Muscle of leg (tissue), 11 donors: Measurements from ENCODE around the gene YAF2. TPM values are rescaled to one million over a fixed set of nuclear protein-coding genes. Genes with fewer than 3 reads are reported as not detected.

Source experiments
- DNase-seq: peaks from one replicate; pipeline ENCODE4 v3.0.0; 2013
- H3K27ac ChIP-seq: one replicate; pipeline ENCODE4 v1.5.1; 2013; ENCODE audit warnings: mild to moderate bottlenecking, low read length, control low read depth
- H3K27me3 ChIP-seq: one replicate; pipeline ENCODE4 v1.6.1; 2013; ENCODE audit warnings: low read length; ENCODE audit not compliant: control insufficient read depth, insufficient read depth
- H3K36me3 ChIP-seq: one replicate; pipeline ENCODE4 v1.6.1; 2013; ENCODE audit warnings: low read length; ENCODE audit not compliant: control insufficient read depth, insufficient read depth
- H3K4me1 ChIP-seq: one replicate; pipeline ENCODE4 v1.6.1; 2013; ENCODE audit warnings: low read length; ENCODE audit not compliant: control insufficient read depth, insufficient read depth
- H3K4me3 ChIP-seq: one replicate; pipeline ENCODE4 v1.5.1; 2013; ENCODE audit warnings: low read length, control low read depth
- H3K9me3 ChIP-seq: replicated peaks from 2 replicates; pipeline ENCODE4 v1.6.1; 2013; ENCODE audit warnings: low read depth, low read length; ENCODE audit not compliant: control insufficient read depth
- WGBS: methylation state at CpG from one replicate; pipeline ENCODE4 v1.1.5; 2013; ENCODE audit warnings: missing lambda C conversion rate; ENCODE audit not compliant: insufficient coverage; 5-methylcytosine and 5-hydroxymethylcytosine counted together
- polyA plus RNA-seq, 8 donors: library from polyadenylated mRNA; unstranded; fragments of 120-200 nt; gene quantifications; one replicate each; pipeline versions ENCODE4 v1.2.1 to v1.2.3, GENCODE V29; 2013; ENCODE audit warnings: inconsistent platforms in 1 of 8, low replicate concordance in 1 of 8; ENCODE audit not compliant: insufficient read length in 8 of 8, insufficient read depth in 1 of 8
- total RNA-seq: library from RNA; stranded (reverse); fragments of 120-200 nt; gene quantifications from one replicate; pipeline ENCODE4 v1.2.4, GENCODE V29; 2013

The YAF2 gene
- total and polyA plus RNA-seq, 9 donors, result 21.7 to 33.2 (median 25.1) TPM

GRCh38 chr12:42135259-42135814, 102.7 kb downstream of the YAF2 start:
- 88% methylated on average over 1 of the region's 3 CpGs for WGBS
- Histone ChIP-seq H3K4me3 (no peak overlapping the region), H3K27me3 (no peaks in the 10 kb centered on the region), H3K4me1 (no peaks in the 10 kb centered on the region), H3K36me3 (no peaks in the 10 kb centered on the region), H3K9me3 (no peaks in the 10 kb centered on the region), H3K27ac (no peak overlapping the region)
- DNase-seq, result no peak

GRCh38 chr12:42130672-42131402, 107.2 kb downstream of the YAF2 start:
- H3K9me3 ChIP-seq, result no peaks in the 10 kb centered on the region
- H3K4me1 ChIP-seq, result no peaks in the 10 kb centered on the region
- no CpG with 5 or more reads among the region's 4 CpGs for WGBS
- H3K27ac ChIP-seq, result no peak overlapping the region
- no peak overlapping the region for H3K4me3 ChIP-seq
- no peaks in the 10 kb centered on the region for H3K27me3 ChIP-seq
- no peaks in the 10 kb centered on the region for H3K36me3 ChIP-seq
- no peak for DNase-seq

- DNase-seq, result peak; percentile 78
- H3K27ac ChIP-seq, result no peak overlapping the region
- no peaks in the 10 kb centered on the region for H3K4me1 ChIP-seq
- H3K4me3 ChIP-seq, result no peak overlapping the region
- WGBS, result no CpG with 5 or more reads among the region's 4 CpGs
- H3K27me3 ChIP-seq, result no peaks in the 10 kb centered on the region
- no peaks in the 10 kb centered on the region for H3K36me3 ChIP-seq
- no peaks in the 10 kb centered on the region for H3K9me3 ChIP-seq
Measured at GRCh38 chr12:42129595-42130204, 108.3 kb downstream of the YAF2 start.

- no CpG with 5 or more reads among the region's 6 CpGs for WGBS
- H3K4me1 ChIP-seq, result no peaks in the 10 kb centered on the region
- no peaks in the 10 kb centered on the region for H3K36me3 ChIP-seq
- H3K27ac ChIP-seq, result no peak overlapping the region
- H3K27me3 ChIP-seq, result no peaks in the 10 kb centered on the region
- H3K4me3 ChIP-seq, result no peak overlapping the region
- H3K9me3 ChIP-seq, result no peaks in the 10 kb centered on the region
- no peak for DNase-seq
Measured at GRCh38 chr12:42128888-42129287, 109.2 kb downstream of the YAF2 start.

- H3K27ac ChIP-seq, result no peak overlapping the region
- H3K9me3 ChIP-seq, result no peaks in the 10 kb centered on the region
- no CpG with 5 or more reads among the region's 3 CpGs for WGBS
- DNase-seq, result no peak
- H3K36me3 ChIP-seq, result no peaks in the 10 kb centered on the region
- H3K4me3 ChIP-seq, result no peak overlapping the region
- no peaks in the 10 kb centered on the region for H3K27me3 ChIP-seq
- H3K4me1 ChIP-seq, result no peaks in the 10 kb centered on the region
Measured at GRCh38 chr12:42128327-42128726, 109.7 kb downstream of the YAF2 start.

DNA sequence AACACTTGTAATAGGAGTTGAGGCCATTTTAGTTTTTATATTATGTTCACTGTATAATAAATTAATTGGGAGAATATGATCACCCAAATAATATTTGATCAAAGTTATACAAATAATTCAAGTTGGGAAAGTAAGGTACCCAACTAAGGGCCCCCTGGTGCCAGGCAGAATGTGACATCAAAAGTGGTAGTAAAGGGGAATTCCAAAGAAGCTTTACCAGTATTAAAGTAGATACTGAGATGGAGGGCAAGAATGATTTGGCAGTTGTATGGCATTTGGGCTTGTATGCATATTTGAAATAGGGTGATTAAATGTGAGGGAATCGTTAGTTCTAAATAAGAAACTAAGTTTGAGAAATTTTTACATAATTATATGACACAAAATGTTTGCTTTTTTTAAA, 111.1 kb downstream of the YAF2 start:
- DNase-seq, result no peak
- Histone ChIP-seq H3K4me1 (no peaks in the 10 kb centered on the region), H3K4me3 (no peak overlapping the region), H3K27ac (no peak overlapping the region), H3K9me3 (no peaks in the 10 kb centered on the region), H3K36me3 (no peaks in the 10 kb centered on the region), H3K27me3 (no peaks in the 10 kb centered on the region)
- WGBS, result no CpG with 5 or more reads among the region's 1 CpG

DNA sequence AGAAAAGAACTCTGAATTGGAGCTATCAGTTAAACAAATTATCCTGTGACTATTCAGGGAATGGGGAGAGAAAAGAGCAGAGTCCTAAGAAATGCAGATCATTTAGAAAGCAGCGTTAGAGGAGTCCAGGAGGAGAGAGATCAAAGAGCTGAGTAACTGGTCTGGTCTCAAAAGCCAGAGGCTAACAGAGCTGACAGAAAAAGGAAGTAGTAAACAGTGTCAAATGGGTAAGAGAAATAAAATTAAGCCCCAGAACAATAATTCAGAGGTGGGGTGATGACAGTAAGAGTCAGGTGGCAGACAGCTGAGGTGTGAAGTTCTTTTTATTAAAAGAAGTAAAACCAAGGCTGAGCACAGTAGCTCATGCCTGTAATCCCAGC, 112.7 kb downstream of the YAF2 start:
- H3K4me3 ChIP-seq, result no peak overlapping the region
- H3K27me3 ChIP-seq, result no peaks in the 10 kb centered on the region
- 9% methylated on average over 1 of the region's 1 CpG for WGBS

GRCh38 chr12:42124764-42125387, 113.2 kb downstream of the YAF2 start:
- no peak for DNase-seq
- H3K27ac ChIP-seq, result no peak overlapping the region
- 26% methylated on average over 3 of the region's 5 CpGs for WGBS

More for the DNA sequence above, 112.7 kb downstream of the YAF2 start:
- no peaks in the 10 kb centered on the region for H3K4me1 ChIP-seq
- no peak overlapping the region for H3K27ac ChIP-seq
- no peaks in the 10 kb centered on the region for H3K36me3 ChIP-seq
- no peak for DNase-seq
- H3K9me3 ChIP-seq, result no peaks in the 10 kb centered on the region

GRCh38 chr12:42119085-42119633, 118.9 kb downstream of the YAF2 start:
- H3K4me1 ChIP-seq, result no peaks in the 10 kb centered on the region
- no peaks in the 10 kb centered on the region for H3K36me3 ChIP-seq
- no peaks in the 10 kb centered on the region for H3K27me3 ChIP-seq
- no peak overlapping the region for H3K27ac ChIP-seq
- no peaks in the 10 kb centered on the region for H3K9me3 ChIP-seq
- no CpG with 5 or more reads among the region's 2 CpGs for WGBS
- H3K4me3 ChIP-seq, result no peak overlapping the region
- no peak for DNase-seq

More at GRCh38 chr12:42124764-42125387, 113.2 kb downstream of the YAF2 start:
- Histone ChIP-seq H3K4me3 (no peak overlapping the region), H3K36me3 (no peaks in the 10 kb centered on the region), H3K9me3 (no peaks in the 10 kb centered on the region), H3K27me3 (no peaks in the 10 kb centered on the region), H3K4me1 (no peaks in the 10 kb centered on the region)
